GM23338 (cell line): ENCODE results near the gene FGD4. TPM values are rescaled to one million over a fixed set of nuclear protein-coding genes. Genes with fewer than 3 reads are reported as not detected.

Experiments
- ATAC-seq: fragments of 200-7000 bp; cut with Tn5 transposase; 3 replicates; pipeline ENCODE4 v1.9.1; 2020
- DNase-seq: peaks from one replicate; pipeline ENCODE4 v3.0.0-alpha.2; 2015; ENCODE audit warnings: low spot score
- H2AFZ ChIP-seq: fragments of 200-600 bp; sonication (generic); 2 replicates; pipeline ENCODE4 v1.8.0; 2016; ENCODE audit warnings: antibody characterized with exemption, mild to moderate bottlenecking, moderate library complexity
- H3F3A ChIP-seq: fragments of 200-600 bp; sonication (generic); replicated peaks from 2 replicates; pipeline ENCODE4 v1.8.0; 2017; ENCODE audit warnings: antibody characterized with exemption, mixed run types, low read depth
- H3K27ac ChIP-seq: fragments of 200-600 bp; sonication (generic); 2 replicates; pipeline ENCODE4 v1.6.1; 2016; ENCODE audit warnings: low read depth
- H3K27me3 ChIP-seq: fragments of 200-600 bp; sonication (generic); 2 replicates; pipeline ENCODE4 v1.8.0; 2016; ENCODE audit warnings: mild to moderate bottlenecking, mixed run types, moderate library complexity; ENCODE audit not compliant: insufficient read depth
- H3K36me3 ChIP-seq: fragments of 200-600 bp; sonication (generic); 2 replicates; pipeline ENCODE4 v1.8.0; 2016; ENCODE audit warnings: mild to moderate bottlenecking; ENCODE audit not compliant: insufficient read depth
- H3K4me1 ChIP-seq: fragments of 200-600 bp; sonication (generic); 2 replicates; pipeline ENCODE4 v1.8.0; 2016; ENCODE audit warnings: mild to moderate bottlenecking, moderate library complexity; ENCODE audit not compliant: insufficient read depth
- H3K4me2 ChIP-seq: fragments of 200-600 bp; sonication (generic); 2 replicates; pipeline ENCODE4 v1.7.1; 2017; ENCODE audit warnings: mixed run types
- H3K4me3 ChIP-seq: fragments of 200-600 bp; sonication (generic); 2 replicates; pipeline ENCODE4 v1.6.1; 2016; ENCODE audit warnings: mixed run types
- H3K79me2 ChIP-seq: fragments of 200-600 bp; sonication (generic); replicated peaks from 2 replicates; pipeline ENCODE4 v1.8.0; 2017; ENCODE audit warnings: mild to moderate bottlenecking; ENCODE audit not compliant: insufficient read depth
- H3K9me2 ChIP-seq: fragments of 200-600 bp; sonication (generic); 2 replicates; pipeline ENCODE4 v1.8.0; 2017; ENCODE audit not compliant: insufficient read depth
- H4K20me1 ChIP-seq: fragments of 200-600 bp; sonication (generic); replicated peaks from 2 replicates; pipeline ENCODE4 v1.8.0; 2017; ENCODE audit warnings: mild to moderate bottlenecking; ENCODE audit not compliant: insufficient read depth
- H3K27ac Mint-ChIP-seq: 2 replicates; pipeline ENCODE4 v1.8.0; 2020; ENCODE audit warnings: inconsistent platforms, mild to moderate bottlenecking, moderate library complexity, mixed read lengths
- H3K27me3 Mint-ChIP-seq: 3 replicates; pipeline ENCODE4 v1.8.0; 2022; ENCODE audit warnings: low read depth, mild to moderate bottlenecking, moderate library complexity, mixed read lengths, inconsistent platforms; ENCODE audit not compliant: insufficient read depth, poor library complexity
- H3K36me3 Mint-ChIP-seq: 3 replicates; pipeline ENCODE4 v1.8.0; 2021; ENCODE audit warnings: low read depth, mild to moderate bottlenecking, inconsistent platforms, moderate library complexity, mixed read lengths
- H3K4me1 Mint-ChIP-seq: 3 replicates; pipeline ENCODE4 v1.8.0; 2020; ENCODE audit warnings: mild to moderate bottlenecking, inconsistent platforms, mixed read lengths
- H3K4me3 Mint-ChIP-seq: 3 replicates; pipeline ENCODE4 v1.8.0; 2021; ENCODE audit warnings: moderate library complexity, mild to moderate bottlenecking, inconsistent platforms, mixed read lengths
- H3K9me3 Mint-ChIP-seq: 3 replicates; pipeline ENCODE4 v1.8.0; 2020; ENCODE audit warnings: moderate library complexity, mild to moderate bottlenecking, inconsistent platforms, mixed read lengths
- CREB1 ChIP-seq: fragments of 250-450 bp; sonication (Bioruptor Pico); IDR thresholded peaks from 2 replicates; pipeline ENCODE4 v1.5.0; 2020; ENCODE audit warnings: low read depth, mild to moderate bottlenecking, moderate library complexity
- EZH2 ChIP-seq: fragments of 200-600 bp; sonication (generic); IDR thresholded peaks from one replicate; pipeline ENCODE4 v1.8.0; 2017; ENCODE audit warnings: antibody characterized with exemption, mild to moderate bottlenecking, low read depth; ENCODE audit not compliant: unreplicated experiment
- EZH2phosphoT487 ChIP-seq: fragments of 200-600 bp; sonication (generic); IDR thresholded peaks from one replicate; pipeline ENCODE4 v1.8.1; 2018; ENCODE audit warnings: antibody characterized with exemption; ENCODE audit not compliant: unreplicated experiment
- JUNB ChIP-seq: IDR thresholded peaks from one replicate; pipeline ENCODE4 v1.6.1; 2016; ENCODE audit warnings: antibody characterized with exemption; ENCODE audit not compliant: unreplicated experiment
- NANOG ChIP-seq: IDR thresholded peaks from 2 replicates; pipeline ENCODE4 v1.6.1; 2016; ENCODE audit warnings: antibody characterized with exemption, borderline replicate concordance
- POLR2AphosphoS5 ChIP-seq: IDR thresholded peaks from 2 replicates; pipeline ENCODE4 v1.6.1; 2016; ENCODE audit warnings: antibody characterized with exemption, low read depth
- STAT1 ChIP-seq: IDR thresholded peaks from one replicate; pipeline ENCODE4 v1.6.1; 2016; ENCODE audit warnings: antibody characterized with exemption; ENCODE audit not compliant: unreplicated experiment
- ZNF114 ChIP-seq: fragments of 250-450 bp; sonication (Bioruptor Pico); IDR thresholded peaks from 2 replicates; pipeline ENCODE4 v1.5.0; 2020; ENCODE audit warnings: mild to moderate bottlenecking, moderate library complexity
- ZNF331 ChIP-seq: fragments of 250-450 bp; sonication (Bioruptor Pico); IDR thresholded peaks from 2 replicates; pipeline ENCODE4 v1.5.0; 2020; ENCODE audit warnings: low read depth, mild to moderate bottlenecking, moderate library complexity
- polyA plus RNA-seq: library from polyadenylated mRNA; unstranded; fragments of >200 nt; fragmentation: Nextera tagmentation; extraction: Ambion mirVana; gene quantifications from 2 replicates; pipeline ENCODE4 v1.2.1, GENCODE V29; 2016
- total RNA-seq: library from RNA; depleted of rRNA; stranded (reverse); fragments of >200 nt; shearing (Covaris generic); gene quantifications from 2 replicates; pipeline ENCODE4 v1.2.3, GENCODE V29; 2014
- TF ChIP-seq, protein P1 (sequence below): fragments of 250-450 bp; sonication (Bioruptor Pico); IDR thresholded peaks from 2 replicates; pipeline ENCODE4 v1.5.0; 2020; ENCODE audit warnings: mild to moderate bottlenecking, moderate library complexity
- TF ChIP-seq, protein P2 (sequence below), 2 experiments: fragments of 200-600 bp in 1 of 2; sonication (generic) in 1 of 2; conservative IDR thresholded peaks; 2 replicates each; pipeline versions ENCODE4 v1.5.1 to v1.6.1; 2016 to 2017; ENCODE audit warnings: antibody characterized with exemption in 2 of 2, low read depth in 2 of 2, mild to moderate bottlenecking in 2 of 2, moderate library complexity in 1 of 2
- TF ChIP-seq, protein P3 (sequence below): IDR thresholded peaks from 2 replicates; pipeline ENCODE4 v1.6.1; 2016; ENCODE audit warnings: antibody characterized with exemption
- TF ChIP-seq, protein P4 (sequence below): IDR thresholded peaks from one replicate; pipeline ENCODE4 v1.6.1; 2018; ENCODE audit warnings: antibody characterized with exemption; ENCODE audit not compliant: unreplicated experiment

FGD4 gene
- total and polyA plus RNA-seq, 2 experiments from 2014 or later = 24.3 to 54.3 TPM

DNA sequence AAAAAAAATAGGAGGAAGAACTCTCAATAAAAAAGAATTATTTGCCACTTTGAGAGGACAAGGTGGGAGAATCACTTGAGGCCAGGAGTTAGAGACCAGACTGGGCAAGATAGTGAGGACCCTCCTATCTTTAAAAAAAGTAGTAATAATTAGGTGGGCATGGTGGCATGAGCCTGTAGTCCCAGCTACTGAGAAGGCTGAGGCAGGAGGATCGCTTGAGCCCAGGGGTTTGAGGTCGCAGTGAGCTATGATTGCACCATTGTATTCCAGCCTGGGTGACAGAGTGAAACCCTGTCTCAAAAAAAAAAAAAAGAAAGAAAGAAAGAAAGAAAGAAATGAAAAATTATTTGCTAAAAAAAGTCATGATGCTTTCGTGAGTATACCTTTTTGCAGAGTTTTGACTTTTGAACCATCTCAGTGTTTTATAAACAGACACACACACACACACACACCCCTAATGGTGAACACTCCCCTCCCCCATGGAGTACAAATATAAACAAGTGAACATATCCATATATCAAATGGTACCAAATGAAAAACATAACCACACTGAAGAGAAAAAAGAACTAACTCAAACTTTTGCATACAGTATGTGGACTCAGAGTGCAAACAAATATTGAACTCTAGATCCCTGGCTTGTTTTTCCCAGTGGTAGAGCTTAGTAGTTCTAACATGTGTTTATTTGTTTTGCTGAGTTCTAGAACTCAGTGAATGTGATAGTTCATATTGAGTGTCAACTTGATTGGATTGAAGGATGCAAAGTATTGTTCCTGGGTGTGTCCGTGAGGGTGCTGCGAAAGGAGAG, 252.0 kb downstream of the FGD4 start:
- no peaks in the 10 kb centered on the region; the same call in 2 of the 3 replicates for H3K4me1 Mint-ChIP-seq
- H2AFZ ChIP-seq = no peak overlapping the region
- DNase-seq (no peak), ATAC-seq (no peak)
- H3K9me2 ChIP-seq = no peaks in the 10 kb centered on the region
- 0 out of 2 replicates have a peak, but pooled peaks cover 5% of the 10 kb centered on the region for H3F3A ChIP-seq
- no peaks in the 10 kb centered on the region for H3K9me3 Mint-ChIP-seq
- no peak overlapping the region for H3K27ac ChIP-seq
- H3K79me2 ChIP-seq = no peaks in the 10 kb centered on the region
- no peak overlapping the region for H3K4me3 Mint-ChIP-seq
- no peaks in the 10 kb centered on the region for H3K27me3 ChIP-seq
- H3K36me3 Mint-ChIP-seq = no peaks in the 10 kb centered on the region; the same call in 2 of the 3 replicates
- no peaks in the 10 kb centered on the region; the same call in 1 of the 2 replicates for H3K4me1 ChIP-seq
- no peak overlapping the region for H3K4me2 ChIP-seq
- TF ChIP-seq, protein P1, sequence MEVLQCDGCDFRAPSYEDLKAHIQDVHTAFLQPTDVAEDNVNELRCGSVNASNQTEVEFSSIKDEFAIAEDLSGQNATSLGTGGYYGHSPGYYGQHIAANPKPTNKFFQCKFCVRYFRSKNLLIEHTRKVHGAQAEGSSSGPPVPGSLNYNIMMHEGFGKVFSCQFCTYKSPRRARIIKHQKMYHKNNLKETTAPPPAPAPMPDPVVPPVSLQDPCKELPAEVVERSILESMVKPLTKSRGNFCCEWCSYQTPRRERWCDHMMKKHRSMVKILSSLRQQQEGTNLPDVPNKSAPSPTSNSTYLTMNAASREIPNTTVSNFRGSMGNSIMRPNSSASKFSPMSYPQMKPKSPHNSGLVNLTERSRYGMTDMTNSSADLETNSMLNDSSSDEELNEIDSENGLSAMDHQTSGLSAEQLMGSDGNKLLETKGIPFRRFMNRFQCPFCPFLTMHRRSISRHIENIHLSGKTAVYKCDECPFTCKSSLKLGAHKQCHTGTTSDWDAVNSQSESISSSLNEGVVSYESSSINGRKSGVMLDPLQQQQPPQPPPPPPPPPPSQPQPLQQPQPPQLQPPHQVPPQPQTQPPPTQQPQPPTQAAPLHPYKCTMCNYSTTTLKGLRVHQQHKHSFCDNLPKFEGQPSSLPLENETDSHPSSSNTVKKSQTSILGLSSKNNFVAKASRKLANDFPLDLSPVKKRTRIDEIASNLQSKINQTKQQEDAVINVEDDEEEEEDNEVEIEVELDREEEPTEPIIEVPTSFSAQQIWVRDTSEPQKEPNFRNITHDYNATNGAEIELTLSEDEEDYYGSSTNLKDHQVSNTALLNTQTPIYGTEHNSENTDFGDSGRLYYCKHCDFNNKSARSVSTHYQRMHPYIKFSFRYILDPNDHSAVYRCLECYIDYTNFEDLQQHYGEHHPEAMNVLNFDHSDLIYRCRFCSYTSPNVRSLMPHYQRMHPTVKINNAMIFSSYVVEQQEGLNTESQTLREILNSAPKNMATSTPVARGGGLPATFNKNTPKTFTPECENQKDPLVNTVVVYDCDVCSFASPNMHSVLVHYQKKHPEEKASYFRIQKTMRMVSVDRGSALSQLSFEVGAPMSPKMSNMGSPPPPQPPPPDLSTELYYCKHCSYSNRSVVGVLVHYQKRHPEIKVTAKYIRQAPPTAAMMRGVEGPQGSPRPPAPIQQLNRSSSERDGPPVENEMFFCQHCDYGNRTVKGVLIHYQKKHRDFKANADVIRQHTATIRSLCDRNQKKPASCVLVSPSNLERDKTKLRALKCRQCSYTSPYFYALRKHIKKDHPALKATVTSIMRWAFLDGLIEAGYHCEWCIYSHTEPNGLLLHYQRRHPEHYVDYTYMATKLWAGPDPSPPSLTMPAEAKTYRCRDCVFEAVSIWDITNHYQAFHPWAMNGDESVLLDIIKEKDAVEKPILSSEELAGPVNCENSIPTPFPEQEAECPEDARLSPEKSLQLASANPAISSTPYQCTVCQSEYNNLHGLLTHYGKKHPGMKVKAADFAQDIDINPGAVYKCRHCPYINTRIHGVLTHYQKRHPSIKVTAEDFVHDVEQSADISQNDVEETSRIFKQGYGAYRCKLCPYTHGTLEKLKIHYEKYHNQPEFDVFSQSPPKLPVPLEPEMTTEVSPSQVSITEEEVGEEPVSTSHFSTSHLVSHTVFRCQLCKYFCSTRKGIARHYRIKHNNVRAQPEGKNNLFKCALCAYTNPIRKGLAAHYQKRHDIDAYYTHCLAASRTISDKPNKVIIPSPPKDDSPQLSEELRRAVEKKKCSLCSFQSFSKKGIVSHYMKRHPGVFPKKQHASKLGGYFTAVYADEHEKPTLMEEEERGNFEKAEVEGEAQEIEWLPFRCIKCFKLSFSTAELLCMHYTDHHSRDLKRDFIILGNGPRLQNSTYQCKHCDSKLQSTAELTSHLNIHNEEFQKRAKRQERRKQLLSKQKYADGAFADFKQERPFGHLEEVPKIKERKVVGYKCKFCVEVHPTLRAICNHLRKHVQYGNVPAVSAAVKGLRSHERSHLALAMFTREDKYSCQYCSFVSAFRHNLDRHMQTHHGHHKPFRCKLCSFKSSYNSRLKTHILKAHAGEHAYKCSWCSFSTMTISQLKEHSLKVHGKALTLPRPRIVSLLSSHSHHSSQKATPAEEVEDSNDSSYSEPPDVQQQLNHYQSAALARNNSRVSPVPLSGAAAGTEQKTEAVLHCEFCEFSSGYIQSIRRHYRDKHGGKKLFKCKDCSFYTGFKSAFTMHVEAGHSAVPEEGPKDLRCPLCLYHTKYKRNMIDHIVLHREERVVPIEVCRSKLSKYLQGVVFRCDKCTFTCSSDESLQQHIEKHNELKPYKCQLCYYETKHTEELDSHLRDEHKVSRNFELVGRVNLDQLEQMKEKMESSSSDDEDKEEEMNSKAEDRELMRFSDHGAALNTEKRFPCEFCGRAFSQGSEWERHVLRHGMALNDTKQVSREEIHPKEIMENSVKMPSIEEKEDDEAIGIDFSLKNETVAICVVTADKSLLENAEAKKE (CRISPR knock-in tag) = no peak
- TF ChIP-seq, protein P2, sequence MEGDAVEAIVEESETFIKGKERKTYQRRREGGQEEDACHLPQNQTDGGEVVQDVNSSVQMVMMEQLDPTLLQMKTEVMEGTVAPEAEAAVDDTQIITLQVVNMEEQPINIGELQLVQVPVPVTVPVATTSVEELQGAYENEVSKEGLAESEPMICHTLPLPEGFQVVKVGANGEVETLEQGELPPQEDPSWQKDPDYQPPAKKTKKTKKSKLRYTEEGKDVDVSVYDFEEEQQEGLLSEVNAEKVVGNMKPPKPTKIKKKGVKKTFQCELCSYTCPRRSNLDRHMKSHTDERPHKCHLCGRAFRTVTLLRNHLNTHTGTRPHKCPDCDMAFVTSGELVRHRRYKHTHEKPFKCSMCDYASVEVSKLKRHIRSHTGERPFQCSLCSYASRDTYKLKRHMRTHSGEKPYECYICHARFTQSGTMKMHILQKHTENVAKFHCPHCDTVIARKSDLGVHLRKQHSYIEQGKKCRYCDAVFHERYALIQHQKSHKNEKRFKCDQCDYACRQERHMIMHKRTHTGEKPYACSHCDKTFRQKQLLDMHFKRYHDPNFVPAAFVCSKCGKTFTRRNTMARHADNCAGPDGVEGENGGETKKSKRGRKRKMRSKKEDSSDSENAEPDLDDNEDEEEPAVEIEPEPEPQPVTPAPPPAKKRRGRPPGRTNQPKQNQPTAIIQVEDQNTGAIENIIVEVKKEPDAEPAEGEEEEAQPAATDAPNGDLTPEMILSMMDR (conservative IDR thresholded peaks at IDR 0.05; ENCODE audit: low read depth in 2 of 2) = no peak
- TF ChIP-seq EZH2phosphoT487 = no peak
- TF ChIP-seq EZH2 = no peak
- TF ChIP-seq ZNF114 (CRISPR knock-in tag) = no peak
- TF ChIP-seq, protein P3, sequence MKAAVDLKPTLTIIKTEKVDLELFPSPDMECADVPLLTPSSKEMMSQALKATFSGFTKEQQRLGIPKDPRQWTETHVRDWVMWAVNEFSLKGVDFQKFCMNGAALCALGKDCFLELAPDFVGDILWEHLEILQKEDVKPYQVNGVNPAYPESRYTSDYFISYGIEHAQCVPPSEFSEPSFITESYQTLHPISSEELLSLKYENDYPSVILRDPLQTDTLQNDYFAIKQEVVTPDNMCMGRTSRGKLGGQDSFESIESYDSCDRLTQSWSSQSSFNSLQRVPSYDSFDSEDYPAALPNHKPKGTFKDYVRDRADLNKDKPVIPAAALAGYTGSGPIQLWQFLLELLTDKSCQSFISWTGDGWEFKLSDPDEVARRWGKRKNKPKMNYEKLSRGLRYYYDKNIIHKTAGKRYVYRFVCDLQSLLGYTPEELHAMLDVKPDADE = no peak
- TF ChIP-seq NANOG = no peak
- TF ChIP-seq POLR2AphosphoS5 = no peak
- TF ChIP-seq, protein P4, sequence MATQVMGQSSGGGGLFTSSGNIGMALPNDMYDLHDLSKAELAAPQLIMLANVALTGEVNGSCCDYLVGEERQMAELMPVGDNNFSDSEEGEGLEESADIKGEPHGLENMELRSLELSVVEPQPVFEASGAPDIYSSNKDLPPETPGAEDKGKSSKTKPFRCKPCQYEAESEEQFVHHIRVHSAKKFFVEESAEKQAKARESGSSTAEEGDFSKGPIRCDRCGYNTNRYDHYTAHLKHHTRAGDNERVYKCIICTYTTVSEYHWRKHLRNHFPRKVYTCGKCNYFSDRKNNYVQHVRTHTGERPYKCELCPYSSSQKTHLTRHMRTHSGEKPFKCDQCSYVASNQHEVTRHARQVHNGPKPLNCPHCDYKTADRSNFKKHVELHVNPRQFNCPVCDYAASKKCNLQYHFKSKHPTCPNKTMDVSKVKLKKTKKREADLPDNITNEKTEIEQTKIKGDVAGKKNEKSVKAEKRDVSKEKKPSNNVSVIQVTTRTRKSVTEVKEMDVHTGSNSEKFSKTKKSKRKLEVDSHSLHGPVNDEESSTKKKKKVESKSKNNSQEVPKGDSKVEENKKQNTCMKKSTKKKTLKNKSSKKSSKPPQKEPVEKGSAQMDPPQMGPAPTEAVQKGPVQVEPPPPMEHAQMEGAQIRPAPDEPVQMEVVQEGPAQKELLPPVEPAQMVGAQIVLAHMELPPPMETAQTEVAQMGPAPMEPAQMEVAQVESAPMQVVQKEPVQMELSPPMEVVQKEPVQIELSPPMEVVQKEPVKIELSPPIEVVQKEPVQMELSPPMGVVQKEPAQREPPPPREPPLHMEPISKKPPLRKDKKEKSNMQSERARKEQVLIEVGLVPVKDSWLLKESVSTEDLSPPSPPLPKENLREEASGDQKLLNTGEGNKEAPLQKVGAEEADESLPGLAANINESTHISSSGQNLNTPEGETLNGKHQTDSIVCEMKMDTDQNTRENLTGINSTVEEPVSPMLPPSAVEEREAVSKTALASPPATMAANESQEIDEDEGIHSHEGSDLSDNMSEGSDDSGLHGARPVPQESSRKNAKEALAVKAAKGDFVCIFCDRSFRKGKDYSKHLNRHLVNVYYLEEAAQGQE = no peak
- TF ChIP-seq ZNF331 (CRISPR knock-in tag) = no peak
- no peak for TF ChIP-seq JUNB
- TF ChIP-seq CREB1 (CRISPR knock-in tag) = no peak
- TF ChIP-seq STAT1 = no peak
- no peak overlapping the region for H3K27ac Mint-ChIP-seq
- H3K27me3 Mint-ChIP-seq = peaks cover 5% of the 10 kb centered on the region
- no peaks in the 10 kb centered on the region for H4K20me1 ChIP-seq
- H3K4me3 ChIP-seq = no peak overlapping the region
- H3K36me3 ChIP-seq = no peaks in the 10 kb centered on the region
